Suprapubic skin (tissue), 3 donors: ENCODE data around the gene MAP4K3.

Source experiments
- CTCF ChIP-seq, 2 donors: fragments of 200-600 bp in 1 of 2; fragments of 450-650 bp in 1 of 2; sonication (generic) in 1 of 2; IDR thresholded peaks; one replicate each; pipeline ENCODE4 v1.5.1; 2016 to 2019; ENCODE audit warnings: antibody characterized with exemption in 2 of 2, mild to moderate bottlenecking in 1 of 2, moderate library complexity in 1 of 2
- EP300 ChIP-seq: sonication (generic); formaldehyde crosslinking; IDR thresholded peaks from one replicate; pipeline ENCODE4 v1.6.1; 2017; ENCODE audit warnings: antibody characterized with exemption
- POLR2A ChIP-seq, 2 donors: fragments of 450-650 bp; IDR thresholded peaks; one replicate each; pipeline ENCODE4 v1.6.1; 2017; ENCODE audit warnings: antibody characterized with exemption in 2 of 2, mild to moderate bottlenecking in 2 of 2, moderate library complexity in 2 of 2

- TF ChIP-seq EP300 (no peak), CTCF (IDR thresholded peaks at IDR 0.05) (no peak), POLR2A (IDR thresholded peaks at IDR 0.05) (no peak)
Observed at GRCh38 chr2:39265315-39265714, 171.8 kb downstream of the MAP4K3 start.
